Cardiac atrium fibroblast (primary cell): ENCODE measurements around the gene TRIM49B. TPM values are rescaled to one million over a fixed set of nuclear protein-coding genes. Genes with fewer than 3 reads are reported as not detected.

Experiments
- total RNA-seq: library from RNA; depleted of rRNA; stranded (reverse); fragments of >200 nt; gene quantifications from 2 replicates; pipeline ENCODE4 v1.2.3, GENCODE V29; 2015

Gene TRIM49B, protein sequence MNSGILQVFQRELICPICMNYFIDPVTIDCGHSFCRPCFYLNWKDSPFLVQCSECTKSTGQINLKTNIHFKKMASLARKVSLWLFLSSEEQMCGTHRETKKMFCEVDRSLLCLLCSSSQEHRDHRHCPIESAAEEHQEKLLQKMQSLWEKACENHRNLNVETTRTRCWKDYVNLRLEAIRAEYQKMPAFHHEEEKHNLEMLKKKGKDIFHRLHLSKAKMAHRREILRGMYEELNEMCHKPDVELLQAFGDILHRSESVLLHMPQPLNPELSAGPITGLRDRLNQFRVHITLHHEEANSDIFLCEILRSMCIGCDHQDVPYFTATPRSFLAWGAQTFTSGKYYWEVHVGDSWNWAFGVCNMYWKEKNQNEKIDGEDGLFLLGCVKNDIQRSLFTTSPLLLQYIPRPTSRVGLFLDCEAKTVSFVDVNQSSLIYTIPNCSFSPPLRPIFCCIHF
- total RNA-seq = not detected in 2 replicates

DNA sequence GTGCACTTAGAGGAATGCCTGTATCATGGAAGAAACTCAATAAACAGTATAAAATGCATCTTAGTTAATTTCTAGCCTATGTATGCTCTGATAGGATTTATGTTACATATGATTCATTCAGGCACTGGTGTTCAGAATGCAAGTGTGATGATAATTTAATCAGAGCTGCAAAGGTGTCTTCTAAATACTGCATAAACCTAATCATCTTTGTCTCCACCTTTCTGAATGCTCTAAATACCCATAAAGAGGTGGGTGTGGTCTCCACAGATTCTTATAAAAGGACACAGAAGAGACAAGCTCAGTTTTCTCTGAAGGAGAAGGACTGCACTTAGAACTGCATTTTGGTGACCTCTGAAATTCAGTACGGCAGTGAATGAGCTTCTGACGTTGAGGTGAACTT is at the start of gene TRIM49B:
Gene TRIM49B, plus strand, starts transcription at position 301 of the 400 bp plus-strand sequence. CDS start 2,777 bp downstream, outside the sequence.

DNA sequence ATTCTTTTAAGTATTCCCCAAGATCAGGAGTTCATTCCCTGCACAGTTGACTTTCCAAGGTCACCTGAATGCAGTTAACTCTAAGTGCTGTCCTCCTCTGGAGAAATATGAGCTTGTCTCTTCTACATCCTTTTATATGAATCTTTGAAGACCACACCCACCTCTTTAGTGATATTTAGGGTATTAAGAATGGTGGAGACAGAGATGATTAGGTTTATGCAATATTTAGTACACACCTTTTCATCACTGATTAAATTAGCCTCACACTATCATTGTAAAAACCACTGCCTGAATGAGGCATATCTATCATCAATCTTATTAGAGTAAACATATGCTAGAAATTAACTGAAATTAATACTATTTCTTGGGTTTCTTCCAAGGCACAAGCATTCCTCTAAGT is 44.8 kb upstream of the TRIM49B start, which contains the start of gene TRIM51G:
Gene TRIM51G, minus strand, starts transcription at position 101 of the 400 bp plus-strand sequence. CDS start 2,190 bp downstream, outside the sequence.

DNA sequence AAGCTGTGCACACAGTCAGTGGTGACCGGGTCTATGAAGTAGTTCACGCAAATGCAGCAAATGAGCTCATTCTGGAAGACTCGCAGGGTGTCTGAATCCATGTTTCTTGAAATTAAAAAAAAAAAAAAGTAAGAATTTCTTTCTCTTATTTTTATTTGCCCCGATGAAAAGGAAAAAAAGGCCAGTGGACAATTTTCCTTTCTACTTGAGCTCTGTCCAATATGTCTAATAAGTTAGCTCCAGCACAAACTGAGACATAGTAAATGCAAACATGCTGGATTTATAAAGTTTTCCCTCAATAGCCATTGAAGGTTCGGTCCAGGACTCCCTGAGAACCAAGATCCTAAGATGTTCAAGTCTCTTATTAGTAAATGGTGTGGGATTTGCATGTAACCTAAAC is 30.4 kb downstream of the TRIM49B start, which contains the start of gene TRIM64C:
Gene TRIM64C, minus strand, starts transcription at position 101 of the 400 bp plus-strand sequence. Its CDS starts 0 bp downstream, at position 101.

Other genes starting within 250 kb of the TRIM49B start
- gene TRIM51G, start 44.9 kb upstream of the TRIM49B start, total RNA-seq = not detected in 2 replicates
- not detected in 2 replicates for gene TRIM64C, start 30.3 kb downstream of the TRIM49B start, total RNA-seq
- not detected in 2 replicates for gene FOLH1, start 179.8 kb downstream of the TRIM49B start, total RNA-seq